Choroid plexus epithelial cell (primary cell): ENCODE measurements around the gene PLB1.

ENCODE experiments used
- DNase-seq: peaks from one replicate; pipeline ENCODE4 v3.0.0-alpha.2; 2010; ENCODE audit warnings: low read depth
- H3K4me3 ChIP-seq: 2 replicates; pipeline ENCODE4 v1.5.1; 2011; ENCODE audit warnings: low read depth, mild to moderate bottlenecking, control low read depth, low read length, moderate library complexity
- CTCF ChIP-seq: conservative IDR thresholded peaks from 2 replicates; pipeline ENCODE4 v1.5.1; 2011; ENCODE audit warnings: low read depth, mild to moderate bottlenecking, control low read depth, inconsistent platforms, low read length, moderate library complexity

Gene PLB1

GRCh38 chr2:28678944-28679343 is 183.1 kb downstream of the PLB1 start:
- no peak overlapping the region for H3K4me3 ChIP-seq
- TF ChIP-seq CTCF: no peak
- no peak for DNase-seq

GRCh38 chr2:28680657-28681056 is 184.8 kb downstream of the PLB1 start:
- H3K4me3 ChIP-seq: no peak overlapping the region
- no peak for TF ChIP-seq CTCF
- DNase-seq: no peak

GRCh38 chr2:28681158-28681571 is 185.3 kb downstream of the PLB1 start:
- peak; percentile 84 for DNase-seq
- no peak overlapping the region for H3K4me3 ChIP-seq
- no peak for TF ChIP-seq CTCF

GRCh38 chr2:28681606-28682005 is 185.7 kb downstream of the PLB1 start:
- no peak for TF ChIP-seq CTCF
- DNase-seq: no peak
- H3K4me3 ChIP-seq: no peak overlapping the region

GRCh38 chr2:28683100-28683706 is 187.3 kb downstream of the PLB1 start:
- DNase-seq: peak; percentile 98
- no peak overlapping the region for H3K4me3 ChIP-seq
- no peak for TF ChIP-seq CTCF

- no peak for DNase-seq
- no peak overlapping the region for H3K4me3 ChIP-seq
- TF ChIP-seq CTCF: no peak
Observed at GRCh38 chr2:28684142-28684858, 188.4 kb downstream of the PLB1 start.

GRCh38 chr2:28687171-28687570 is 191.3 kb downstream of the PLB1 start:
- TF ChIP-seq CTCF: no peak
- no peak for DNase-seq
- H3K4me3 ChIP-seq: no peak overlapping the region
